KMS-11 (cell line): ENCODE data around the gene UBXN1.

Experiments
- H2AFZ ChIP-seq: fragments of 200-600 bp; sonication (generic); 2 replicates; pipeline ENCODE4 v1.6.1; 2016; ENCODE audit warnings: antibody characterized with exemption, mixed run types, low read depth
- H3K27ac ChIP-seq: fragments of 200-600 bp; sonication (generic); 2 replicates; pipeline ENCODE4 v1.6.1; 2016; ENCODE audit warnings: mild to moderate bottlenecking, mixed run types
- H3K27me3 ChIP-seq: fragments of 200-600 bp; sonication (generic); 2 replicates; pipeline ENCODE4 v1.6.1; 2017; ENCODE audit warnings: mild to moderate bottlenecking, low read depth, mixed run types, moderate library complexity; ENCODE audit not compliant: insufficient read depth
- H3K36me3 ChIP-seq: fragments of 200-600 bp; sonication (generic); 2 replicates; pipeline ENCODE4 v1.6.1; 2017; ENCODE audit warnings: mild to moderate bottlenecking, mixed run types; ENCODE audit not compliant: insufficient read depth
- H3K4me1 ChIP-seq: fragments of 200-600 bp; sonication (generic); 2 replicates; pipeline ENCODE4 v1.6.1; 2016; ENCODE audit warnings: mild to moderate bottlenecking, low read depth, mixed run types; ENCODE audit not compliant: poor library complexity, severe bottlenecking
- H3K4me2 ChIP-seq: fragments of 200-600 bp; sonication (generic); 2 replicates; pipeline ENCODE4 v1.7.0; 2016; ENCODE audit warnings: mild to moderate bottlenecking, mixed run types
- H3K4me3 ChIP-seq: fragments of 200-600 bp; sonication (generic); IDR thresholded peaks from 2 replicates; pipeline ENCODE4 v1.6.1; 2017; ENCODE audit warnings: low read depth, low read length, mixed read lengths; ENCODE audit not compliant: insufficient read depth
- H3K79me2 ChIP-seq: fragments of 200-600 bp; sonication (generic); 2 replicates; pipeline ENCODE4 v1.6.1; 2016; ENCODE audit warnings: low read depth, mixed run types; ENCODE audit not compliant: insufficient read depth
- H3K9ac ChIP-seq: fragments of 200-600 bp; sonication (generic); 2 replicates; pipeline ENCODE4 v1.6.1; 2016; ENCODE audit warnings: mild to moderate bottlenecking, mixed run types
- H4K20me1 ChIP-seq: fragments of 200-600 bp; sonication (generic); 2 replicates; pipeline ENCODE4 v1.6.1; 2016; ENCODE audit warnings: mild to moderate bottlenecking, mixed run types; ENCODE audit not compliant: insufficient read depth
- TF ChIP-seq, protein P1 (sequence below): fragments of 200-600 bp; sonication (generic); conservative IDR thresholded peaks from 2 replicates; pipeline ENCODE4 v1.6.1; 2017; ENCODE audit warnings: low read depth, mild to moderate bottlenecking, antibody characterized with exemption, low read length, moderate library complexity, mixed read lengths

Gene UBXN1

GRCh38 chr11:62721994-62722393 is 43.1 kb upstream of the UBXN1 start:
- H3K4me2 ChIP-seq, result no peak overlapping the region; the same call in 1 of the 2 replicates
- H3K27ac ChIP-seq, result no peak overlapping the region; the same call in 1 of the 2 replicates
- H3K36me3 ChIP-seq, result peaks cover 53% of the 10 kb centered on the region; the same call in 1 of the 2 replicates
- TF ChIP-seq, protein P1, sequence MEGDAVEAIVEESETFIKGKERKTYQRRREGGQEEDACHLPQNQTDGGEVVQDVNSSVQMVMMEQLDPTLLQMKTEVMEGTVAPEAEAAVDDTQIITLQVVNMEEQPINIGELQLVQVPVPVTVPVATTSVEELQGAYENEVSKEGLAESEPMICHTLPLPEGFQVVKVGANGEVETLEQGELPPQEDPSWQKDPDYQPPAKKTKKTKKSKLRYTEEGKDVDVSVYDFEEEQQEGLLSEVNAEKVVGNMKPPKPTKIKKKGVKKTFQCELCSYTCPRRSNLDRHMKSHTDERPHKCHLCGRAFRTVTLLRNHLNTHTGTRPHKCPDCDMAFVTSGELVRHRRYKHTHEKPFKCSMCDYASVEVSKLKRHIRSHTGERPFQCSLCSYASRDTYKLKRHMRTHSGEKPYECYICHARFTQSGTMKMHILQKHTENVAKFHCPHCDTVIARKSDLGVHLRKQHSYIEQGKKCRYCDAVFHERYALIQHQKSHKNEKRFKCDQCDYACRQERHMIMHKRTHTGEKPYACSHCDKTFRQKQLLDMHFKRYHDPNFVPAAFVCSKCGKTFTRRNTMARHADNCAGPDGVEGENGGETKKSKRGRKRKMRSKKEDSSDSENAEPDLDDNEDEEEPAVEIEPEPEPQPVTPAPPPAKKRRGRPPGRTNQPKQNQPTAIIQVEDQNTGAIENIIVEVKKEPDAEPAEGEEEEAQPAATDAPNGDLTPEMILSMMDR, result no peak; the same call in 1 of the 2 replicates
- H4K20me1 ChIP-seq, result peaks cover 16% of the 10 kb centered on the region; the same call in 1 of the 2 replicates
- H3K9ac ChIP-seq, result no peak overlapping the region
- no peak overlapping the region for H2AFZ ChIP-seq
- H3K27me3 ChIP-seq, result no peaks in the 10 kb centered on the region
- no peak overlapping the region for H3K4me3 ChIP-seq
- peaks cover 98% of the 10 kb centered on the region for H3K79me2 ChIP-seq
- peaks cover 46% of the 10 kb centered on the region for H3K4me1 ChIP-seq

DNA sequence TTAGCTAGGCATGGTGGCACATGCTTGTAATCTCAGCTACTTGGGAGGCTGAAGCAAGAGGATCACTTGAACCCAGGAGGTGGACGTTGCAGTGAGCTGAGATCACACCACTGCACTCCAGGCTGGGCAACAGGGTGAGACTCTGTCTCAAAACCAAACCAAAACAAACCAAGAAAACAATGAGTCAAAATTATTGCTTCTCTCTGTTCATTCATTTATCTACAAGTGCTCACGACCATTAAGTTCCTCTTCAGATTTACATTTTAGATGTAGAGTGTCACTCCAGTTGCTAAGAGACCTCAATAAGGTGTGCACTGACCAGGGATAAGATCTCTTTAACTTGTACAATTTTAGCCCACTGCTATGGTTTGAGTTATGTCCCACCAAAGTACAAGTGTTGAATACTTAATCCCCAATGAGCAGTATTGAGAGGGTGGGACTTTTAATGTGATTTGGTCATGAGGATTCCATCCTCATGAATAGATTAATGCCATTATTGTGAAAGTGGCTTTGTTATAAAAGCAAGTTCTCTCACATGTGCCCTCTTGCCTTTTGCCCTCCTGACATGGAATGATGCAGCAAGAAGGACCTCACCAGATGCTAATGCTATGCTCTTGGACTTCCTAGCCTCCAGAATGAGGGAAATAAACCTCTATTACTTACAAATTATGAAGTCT is 40.6 kb upstream of the UBXN1 start:
- no peak overlapping the region for H3K4me2 ChIP-seq
- peaks cover 61% of the 10 kb centered on the region; the same call in 1 of the 2 replicates for H3K36me3 ChIP-seq
- H3K4me1 ChIP-seq, result peaks cover 66% of the 10 kb centered on the region
- H3K9ac ChIP-seq, result no peak overlapping the region
- H2AFZ ChIP-seq, result no peak overlapping the region
- H3K4me3 ChIP-seq, result no peak overlapping the region
- no peaks in the 10 kb centered on the region for H3K27me3 ChIP-seq
- H3K79me2 ChIP-seq, result peaks cover 89% of the 10 kb centered on the region
- TF ChIP-seq, protein P1, result no peak
- H4K20me1 ChIP-seq, result peaks cover 11% of the 10 kb centered on the region; the same call in 1 of the 2 replicates
- H3K27ac ChIP-seq, result no peak overlapping the region

DNA sequence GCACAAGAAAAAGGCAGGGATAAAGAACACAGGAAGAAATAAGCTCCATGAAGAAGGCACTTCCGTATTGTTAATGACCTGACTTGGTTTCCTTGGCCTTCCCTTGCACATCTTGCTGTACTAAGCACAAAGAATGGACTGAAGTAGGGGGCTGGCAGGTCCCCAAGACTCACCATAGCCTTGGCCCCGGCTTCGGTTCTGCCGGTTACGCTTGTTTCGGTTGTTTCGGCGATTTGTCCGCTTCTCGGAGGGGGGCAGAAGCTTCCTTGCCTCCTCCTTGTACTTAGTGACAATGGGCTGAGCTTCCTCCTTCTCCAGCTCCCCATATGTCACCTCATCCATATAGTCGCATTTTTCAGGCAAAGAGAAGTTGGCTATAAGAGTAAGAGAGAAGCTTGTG is 37.9 kb upstream of the UBXN1 start:
- H3K4me3 ChIP-seq, result no peak overlapping the region
- H3K27me3 ChIP-seq, result no peaks in the 10 kb centered on the region
- H3K4me1 ChIP-seq, result peaks cover 70% of the 10 kb centered on the region
- TF ChIP-seq, protein P1, result no peak
- peak overlapping the region; percentile 60; the same call in 1 of the 2 replicates for H3K4me2 ChIP-seq
- no peaks in the 10 kb centered on the region for H4K20me1 ChIP-seq
- H3K79me2 ChIP-seq, result peaks cover 66% of the 10 kb centered on the region
- H3K27ac ChIP-seq, result peak overlapping the region; percentile 18; the same call in 1 of the 2 replicates
- H3K9ac ChIP-seq, result no peak overlapping the region
- H3K36me3 ChIP-seq, result peaks cover 39% of the 10 kb centered on the region; the same call in 1 of the 2 replicates
- H2AFZ ChIP-seq, result no peak overlapping the region

DNA sequence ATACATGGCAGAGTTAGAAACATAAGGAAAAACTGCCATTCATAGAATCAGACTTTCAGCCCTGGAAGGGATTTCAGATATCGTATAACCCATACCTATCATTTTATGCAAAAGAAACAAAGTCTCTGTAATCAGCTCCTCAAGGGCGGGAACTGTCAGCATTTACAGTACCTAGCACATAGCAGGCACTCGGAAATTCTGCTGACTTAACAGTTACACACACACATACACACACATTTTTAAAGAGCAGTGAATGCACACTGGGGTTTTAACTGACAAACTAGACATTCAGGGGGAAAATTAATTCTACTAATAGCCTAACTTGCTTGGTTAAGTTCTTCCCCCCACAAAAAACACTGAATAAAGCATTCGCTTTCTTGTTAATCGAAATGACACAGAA is 37.3 kb upstream of the UBXN1 start:
- no peak overlapping the region for H3K4me3 ChIP-seq
- TF ChIP-seq, protein P1, result no peak
- H3K36me3 ChIP-seq, result peaks cover 33% of the 10 kb centered on the region; the same call in 1 of the 2 replicates
- H2AFZ ChIP-seq, result no peak overlapping the region
- H3K9ac ChIP-seq, result no peak overlapping the region
- peak overlapping the region; percentile 18; the same call in 1 of the 2 replicates for H3K27ac ChIP-seq
- H3K27me3 ChIP-seq, result no peaks in the 10 kb centered on the region
- H4K20me1 ChIP-seq, result no peaks in the 10 kb centered on the region
- peaks cover 65% of the 10 kb centered on the region for H3K79me2 ChIP-seq
- peaks cover 76% of the 10 kb centered on the region for H3K4me1 ChIP-seq
- H3K4me2 ChIP-seq, result peak overlapping the region; percentile 60; the same call in 1 of the 2 replicates
